Epithelial cell of proximal tubule (primary cell): ENCODE results near the gene LAIR2. TPM values are rescaled to one million over a fixed set of nuclear protein-coding genes. Genes with fewer than 3 reads are reported as not detected.

Experiments
- DNase-seq: peaks from one replicate; pipeline ENCODE4 v3.0.0-alpha.2; 2011; ENCODE audit warnings: low read depth
- H3K4me3 ChIP-seq: 2 replicates; pipeline ENCODE4 v1.5.1; 2011; ENCODE audit warnings: low read depth, mild to moderate bottlenecking, low read length
- CTCF ChIP-seq: conservative IDR thresholded peaks from 2 replicates; pipeline ENCODE4 v1.5.1; 2012; ENCODE audit warnings: low read depth, mild to moderate bottlenecking, low read length
- total RNA-seq: library from RNA; depleted of rRNA; stranded (reverse); fragments of >200 nt; gene quantifications from 2 replicates; pipeline ENCODE4 v1.2.3, GENCODE V29; 2015

LAIR2 gene
- total RNA-seq, 1 donor from 2014 or later: not detected

DNA sequence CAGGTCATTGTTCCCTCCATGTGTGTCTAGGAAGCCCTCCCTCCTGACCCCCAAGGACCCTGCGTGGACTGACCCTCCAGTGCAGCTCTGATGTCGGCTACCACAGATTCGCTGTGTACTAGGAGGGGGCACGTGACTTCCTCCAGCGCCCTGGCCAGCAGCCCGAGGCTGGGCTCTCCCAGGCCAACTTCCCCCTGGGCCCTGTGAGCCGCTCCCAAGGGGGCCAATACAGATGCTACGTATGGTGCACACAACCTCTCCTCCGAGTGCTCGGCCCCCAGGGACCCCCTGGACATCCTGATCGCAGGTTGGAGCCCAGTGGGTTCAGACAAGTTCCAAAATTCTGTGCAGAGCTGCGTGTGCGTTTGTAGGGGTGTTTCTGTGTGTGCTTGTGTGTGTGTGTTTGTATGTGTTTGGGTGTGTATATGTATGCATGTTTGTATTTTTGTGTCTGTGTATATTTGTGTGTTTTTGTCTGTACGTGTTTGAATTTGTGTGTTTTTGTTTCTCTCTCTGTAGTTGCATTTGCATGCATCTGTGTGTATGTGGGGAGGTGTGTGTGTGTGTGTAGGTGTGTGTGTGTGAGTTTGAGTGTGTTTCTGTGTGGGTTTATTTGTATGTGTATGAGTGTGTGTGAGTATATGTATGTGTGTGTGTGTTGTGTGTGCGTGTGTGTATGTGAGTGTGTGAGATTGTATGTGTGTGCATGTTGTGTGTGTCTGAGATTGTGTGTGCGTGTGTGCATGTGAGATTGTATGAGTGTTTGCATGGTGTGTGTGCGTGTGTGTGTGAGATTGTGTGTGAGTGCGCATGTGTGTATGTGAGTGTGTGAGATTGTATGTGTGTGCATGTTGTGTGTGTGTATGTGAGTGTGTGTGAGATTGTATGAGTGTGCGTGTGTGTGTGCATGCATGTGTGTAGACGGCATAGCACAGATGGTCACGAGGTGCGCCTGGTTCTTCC, 49.6 kb downstream of the LAIR2 start:
- no peak for TF ChIP-seq CTCF
- no peak for DNase-seq
- no peak overlapping the region for H3K4me3 ChIP-seq

DNA sequence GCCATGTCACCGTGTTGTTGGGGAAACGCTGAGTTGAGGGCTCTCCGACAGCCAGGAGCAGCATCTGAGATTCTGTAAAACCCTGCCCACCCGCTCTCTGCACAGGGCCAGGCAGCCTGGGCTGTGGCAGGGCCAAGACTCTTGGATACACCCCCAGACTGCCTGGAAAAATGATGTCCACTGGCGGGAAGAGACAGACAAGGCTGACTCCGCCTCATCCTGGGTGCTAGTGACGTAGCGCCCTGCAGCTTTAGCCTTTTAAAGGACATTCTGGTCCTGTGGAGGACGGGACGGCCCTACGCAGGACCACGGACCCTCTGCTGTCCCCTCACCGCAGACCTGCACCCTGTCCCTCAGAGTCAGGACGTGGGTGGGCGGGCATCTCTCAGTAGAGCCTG, 50.3 kb downstream of the LAIR2 start:
- no peak for TF ChIP-seq CTCF
- DNase-seq: no peak
- H3K4me3 ChIP-seq: no peak overlapping the region

DNA sequence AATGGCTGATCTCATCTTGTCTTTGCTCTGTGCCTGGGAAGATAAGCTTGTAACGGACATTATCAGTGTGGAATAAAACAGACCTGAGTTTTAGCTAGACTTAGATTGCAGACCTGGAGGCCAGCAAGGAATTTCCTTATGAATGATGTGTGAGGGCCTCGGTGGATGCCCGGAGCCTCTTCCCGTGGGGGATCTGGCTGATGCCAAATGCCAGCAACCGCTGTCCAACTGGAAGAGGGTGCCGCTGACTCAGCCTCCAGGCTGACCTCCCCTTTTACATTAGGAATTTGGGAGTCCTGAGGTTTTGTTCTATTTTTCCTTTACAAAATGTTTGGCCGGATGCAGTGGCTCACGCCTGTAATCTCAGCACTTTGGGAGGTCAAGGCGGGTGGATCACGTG, 51.4 kb downstream of the LAIR2 start:
- H3K4me3 ChIP-seq: no peak overlapping the region
- TF ChIP-seq CTCF: no peak
- no peak for DNase-seq

GRCh38 chr19:54554896-54555295, 52.3 kb downstream of the LAIR2 start:
- DNase-seq: no peak
- no peak for TF ChIP-seq CTCF
- H3K4me3 ChIP-seq: no peak overlapping the region

GRCh38 chr19:54556194-54556593, 53.6 kb downstream of the LAIR2 start:
- no peak for TF ChIP-seq CTCF
- no peak overlapping the region for H3K4me3 ChIP-seq
- DNase-seq: no peak

- no peak for DNase-seq
- no peak for TF ChIP-seq CTCF
- no peak overlapping the region for H3K4me3 ChIP-seq
Measured at GRCh38 chr19:54558339-54558738, 55.7 kb downstream of the LAIR2 start.

Other genes starting within 250 kb of the LAIR2 start
- not detected in 2 replicates for gene LILRB5, start 245.6 kb upstream of the LAIR2 start, total RNA-seq
- not detected in 2 replicates for gene LILRB2, start 221.7 kb upstream of the LAIR2 start, total RNA-seq
- gene LILRA5, start 189.7 kb upstream of the LAIR2 start, total RNA-seq: not detected in 2 replicates
- not detected in 2 replicates for gene LILRA4, start 163.7 kb upstream of the LAIR2 start, total RNA-seq
- not detected in 2 replicates for gene LAIR1, start 137.9 kb upstream of the LAIR2 start, total RNA-seq
- 3.6 TPM in 1 of 2 replicates, not detected in the other for gene TTYH1, start 87.4 kb upstream of the LAIR2 start, total RNA-seq
- gene LENG8, start 53.6 kb upstream of the LAIR2 start, total RNA-seq: 32.5 and 39.1 TPM in 2 replicates
- 2.7 and 4.1 TPM in 2 replicates for gene LENG9, start 39.1 kb upstream of the LAIR2 start, total RNA-seq
- gene CDC42EP5, start 29.5 kb upstream of the LAIR2 start, total RNA-seq: 5.1 and 33.7 TPM in 2 replicates
- not detected in 2 replicates for gene LILRA2, start 71.0 kb downstream of the LAIR2 start, total RNA-seq
- not detected in 2 replicates for gene LILRA1, start 90.8 kb downstream of the LAIR2 start, total RNA-seq
- gene LILRB1, start 127.7 kb downstream of the LAIR2 start, total RNA-seq: not detected in 2 replicates
- not detected in 2 replicates for gene LILRB4, start 160.2 kb downstream of the LAIR2 start, total RNA-seq
- gene KIR3DL3, start 221.6 kb downstream of the LAIR2 start, total RNA-seq: not detected in 2 replicates
- not detected in 2 replicates for gene KIR2DL3, start 235.7 kb downstream of the LAIR2 start, total RNA-seq